Omental fat pad (tissue), 4 donors: ENCODE results near the gene ACOT9. TPM values are rescaled to one million over a fixed set of nuclear protein-coding genes. Genes with fewer than 3 reads are reported as not detected.

Experiments used
- ATAC-seq: fragments of 150-250 bp; one replicate; pipeline ENCODE4 v1.9.1; 2016; ENCODE audit warnings: mild to moderate bottlenecking, moderate library complexity; ENCODE audit not compliant: low FRiP score
- DNase-seq: peaks from one replicate; pipeline ENCODE4 v3.0.0-alpha.2; 2019; ENCODE audit warnings: low spot score
- CTCF ChIP-seq, 3 donors: fragments of 450-650 bp; IDR thresholded peaks; one replicate each; pipeline ENCODE4 v1.5.1; 2016 to 2017; ENCODE audit warnings: antibody characterized with exemption in 3 of 3, mild to moderate bottlenecking in 3 of 3, moderate library complexity in 2 of 3
- total RNA-seq, 4 donors: library from RNA; depleted of rRNA; stranded (reverse); fragments of >200 nt; gene quantifications; one replicate each; pipeline ENCODE4 v1.1.0, GENCODE V29; 2016

ACOT9 gene
- total RNA-seq, 4 donors from 2014 or later, result 39.0 to 65.3 (median 57.3) TPM

GRCh38 chrX:23729214-23729613 lies 13.9 kb downstream of the ACOT9 start:
- ATAC-seq, result no peak
- no peak for TF ChIP-seq CTCF (IDR thresholded peaks at IDR 0.05)
- DNase-seq, result no peak

GRCh38 chrX:23727206-23727605 lies 15.9 kb downstream of the ACOT9 start:
- ATAC-seq (no peak), DNase-seq (no peak)
- no peak for TF ChIP-seq CTCF (IDR thresholded peaks at IDR 0.05)

GRCh38 chrX:23726191-23726590 lies 16.9 kb downstream of the ACOT9 start:
- ATAC-seq (no peak), DNase-seq (no peak)
- no peak for TF ChIP-seq CTCF (IDR thresholded peaks at IDR 0.05)

GRCh38 chrX:23720117-23720677 lies 22.9 kb downstream of the ACOT9 start:
- no peak for TF ChIP-seq CTCF (IDR thresholded peaks at IDR 0.05)
- no peak for ATAC-seq
- DNase-seq, result no peak

- DNase-seq (no peak), ATAC-seq (no peak)
- no peak for TF ChIP-seq CTCF (IDR thresholded peaks at IDR 0.05)
Observed at GRCh38 chrX:23705235-23705634, 37.8 kb downstream of the ACOT9 start.

GRCh38 chrX:23704673-23705206 lies 38.3 kb downstream of the ACOT9 start:
- no peak for ATAC-seq
- TF ChIP-seq CTCF (IDR thresholded peaks at IDR 0.05), result no peak
- no peak for DNase-seq

- DNase-seq (peak; percentile 32), ATAC-seq (peak; percentile 56)
- TF ChIP-seq CTCF (IDR thresholded peaks at IDR 0.05), result no peak
Observed at GRCh38 chrX:23699636-23700194, 43.4 kb downstream of the ACOT9 start.
